HepG2 (cell line): Measurements from ENCODE around the gene SSTR5. TPM values are rescaled to one million over a fixed set of nuclear protein-coding genes. Genes with fewer than 3 reads are reported as not detected.

ENCODE experiments used
- ATAC-seq: fragments of 200-7000 bp; cut with Tn5 transposase; 3 replicates; pipeline ENCODE4 v1.9.1; 2020; ENCODE audit warnings: mild to moderate bottlenecking, moderate library complexity
- BruUV-seq: library from RNA; stranded (reverse); fragments of 400-500 nt; replicated peaks from 2 replicates; lab custom pipeline; 2021; lab: Mats Ljungman, UMichigan
- CTCF ChIA-PET: fragments of 300-600 bp; formaldehyde crosslinking; extraction: SDS; loops from one replicate; lab custom pipeline; 2021; ENCODE audit warnings: low total read pairs, inconsistent platforms, low intra/inter-chr PET ratio; lab: Yijun Ruan, JAX
- POLR2A ChIA-PET: fragments of 350-600 bp; sonication (Branson Sonifier 250); formaldehyde crosslinking; loops from one replicate; lab custom pipeline; 2020; ENCODE audit warnings: antibody characterized with exemption, inconsistent platforms; lab: Yijun Ruan, JAX
- DNase-seq: peaks from one replicate; pipeline ENCODE4 v3.0.0-alpha.2; 2015; ENCODE audit warnings: low spot score
- FAIRE-seq: peaks from 3 replicates; lab custom pipeline; 2011; peaks lifted over from hg19 to GRCh38; lab: Jason Lieb, UNC
- H2AFZ ChIP-seq: one replicate; pipeline ENCODE4 v1.6.1; 2011; ENCODE audit warnings: low read length, inconsistent platforms
- H3K27ac ChIP-seq: fragments of 300-600 bp; 3 replicates; pipeline ENCODE4 v1.8.0; 2011; ENCODE audit warnings: mixed run types, mild to moderate bottlenecking, mixed read lengths, low read length, inconsistent platforms; ENCODE audit not compliant: insufficient read depth; ENCODE audit errors: extremely low read length
- H3K27me3 ChIP-seq, 2 experiments: fragments of 200-600 bp in 1 of 2; 2 replicates in 1 of 2; 3 replicates in 1 of 2; pipeline versions ENCODE4 v1.6.0 to v1.8.0; 2011; ENCODE audit warnings: low read length in 2 of 2, mild to moderate bottlenecking in 2 of 2, moderate library complexity in 2 of 2, inconsistent platforms in 1 of 2; ENCODE audit not compliant: insufficient read depth in 2 of 2, control insufficient read depth in 1 of 2
- H3K36me3 ChIP-seq, 2 experiments: fragments of 200-600 bp in 1 of 2; replicated peaks in 1 of 2; 2 replicates in 1 of 2; 3 replicates in 1 of 2; pipeline versions ENCODE4 v1.5.1 to v1.8.0; 2011; ENCODE audit warnings: low read length in 2 of 2, inconsistent platforms in 1 of 2; ENCODE audit not compliant: insufficient read depth in 2 of 2, control insufficient read depth in 1 of 2
- H3K4me1 ChIP-seq: 2 replicates; pipeline ENCODE4 v1.5.1; 2012; ENCODE audit warnings: low read length, inconsistent platforms; ENCODE audit not compliant: insufficient read depth
- H3K4me2 ChIP-seq: 2 replicates; pipeline ENCODE4 v1.6.0; 2011; ENCODE audit warnings: low read depth, low read length, inconsistent platforms
- H3K4me3 ChIP-seq, 3 experiments: fragments of 200-600 bp in 1 of 3; sonication (generic), shearing (Covaris generic) in 1 of 3; replicated peaks in 1 of 3; 2 replicates each; pipeline ENCODE4 v1.5.1; 2011 to 2016; ENCODE audit warnings: low read length in 3 of 3, inconsistent platforms in 2 of 3, low read depth in 2 of 3, mild to moderate bottlenecking in 2 of 3, control low read depth in 1 of 3, mixed read lengths in 1 of 3; ENCODE audit not compliant: insufficient read depth in 1 of 3
- H3K79me2 ChIP-seq: one replicate; pipeline ENCODE4 v1.6.1; 2011; ENCODE audit warnings: low read length, inconsistent platforms; ENCODE audit not compliant: insufficient read depth
- H3K9ac ChIP-seq: 2 replicates; pipeline ENCODE4 v1.6.0; 2011; ENCODE audit warnings: mild to moderate bottlenecking, low read depth, low read length, inconsistent platforms; ENCODE audit not compliant: insufficient read depth
- H3K9me3 ChIP-seq: 2 replicates; pipeline ENCODE4 v1.5.1; 2012; ENCODE audit warnings: mild to moderate bottlenecking, low read length
- H4K20me1 ChIP-seq: 2 replicates; pipeline ENCODE4 v1.6.0; 2011; ENCODE audit warnings: inconsistent platforms, mild to moderate bottlenecking, low read length, moderate library complexity; ENCODE audit not compliant: insufficient read depth
- AGO2 ChIP-seq: fragments of 200-400 bp; formaldehyde crosslinking; optimal IDR thresholded peaks from 2 replicates; pipeline ENCODE3; 2017; ENCODE audit warnings: mild to moderate bottlenecking, low read depth, low read length, moderate library complexity
- AKAP8 ChIP-seq: sonication (generic); formaldehyde crosslinking; IDR thresholded peaks from 2 replicates; pipeline ENCODE4 v1.5.1; 2020; ENCODE audit warnings: mild to moderate bottlenecking, missing genetic modification reagents
- ARHGAP35 ChIP-seq: sonication (generic); formaldehyde crosslinking; IDR thresholded peaks from 2 replicates; pipeline ENCODE4 v1.9.0; 2022; ENCODE audit warnings: mild to moderate bottlenecking, inconsistent platforms, moderate library complexity, missing genetic modification reagents, borderline replicate concordance
- CEBPB ChIP-seq: IDR thresholded peaks from 2 replicates; pipeline ENCODE4 v1.6.1; 2011; ENCODE audit warnings: low read depth, low read length, improper control_type of control experiment, borderline replicate concordance
- FOSL2 ChIP-seq: sonication (generic); formaldehyde crosslinking; IDR thresholded peaks from 2 replicates; pipeline ENCODE4 v1.4.0; 2020; ENCODE audit warnings: missing genetic modification reagents
- FOXP4 ChIP-seq: sonication (generic); formaldehyde crosslinking; IDR thresholded peaks from 2 replicates; pipeline ENCODE4 v1.4.0; 2020; ENCODE audit warnings: missing genetic modification reagents
- GFI1 ChIP-seq: sonication (generic); formaldehyde crosslinking; IDR thresholded peaks from 2 replicates; pipeline ENCODE4 v1.5.0; 2020; ENCODE audit warnings: missing genetic modification reagents, mild to moderate bottlenecking, borderline replicate concordance
- HES4 ChIP-seq: sonication (generic); formaldehyde crosslinking; IDR thresholded peaks from 2 replicates; pipeline ENCODE4 v1.9.0; 2021; ENCODE audit warnings: mild to moderate bottlenecking, missing genetic modification reagents, borderline replicate concordance
- HNRNPL ChIP-seq: fragments of 200-400 bp; formaldehyde crosslinking; IDR thresholded peaks from 2 replicates; pipeline ENCODE4 v1.6.1; 2017; ENCODE audit warnings: mild to moderate bottlenecking, low read depth, low read length
- SSRP1 ChIP-seq: IDR thresholded peaks from 2 replicates; pipeline ENCODE4 v1.6.1; 2016; ENCODE audit warnings: control low read depth
- STAG1 ChIP-seq: sonication (generic); formaldehyde crosslinking; IDR thresholded peaks from 2 replicates; pipeline ENCODE4 v1.4.0; 2020; ENCODE audit warnings: missing genetic modification reagents
- ZBTB3 ChIP-seq: sonication (generic); formaldehyde crosslinking; IDR thresholded peaks from 2 replicates; pipeline ENCODE4 v1.4.0; 2020; ENCODE audit warnings: low read depth, mild to moderate bottlenecking, moderate library complexity, missing genetic modification reagents, borderline replicate concordance
- ZFY ChIP-seq: sonication (generic); formaldehyde crosslinking; IDR thresholded peaks from 2 replicates; pipeline ENCODE4 v1.4.0; 2020; ENCODE audit warnings: missing genetic modification reagents
- ZNF263 ChIP-seq: sonication (generic); formaldehyde crosslinking; IDR thresholded peaks from 2 replicates; pipeline ENCODE4 v1.4.0; 2020; ENCODE audit warnings: missing genetic modification reagents
- ZNF34 ChIP-seq: sonication (generic); formaldehyde crosslinking; IDR thresholded peaks from 2 replicates; pipeline ENCODE4 v1.4.0; 2020; ENCODE audit warnings: mild to moderate bottlenecking, missing genetic modification reagents, borderline replicate concordance
- ZNF670 ChIP-seq: sonication (generic); formaldehyde crosslinking; IDR thresholded peaks from 2 replicates; pipeline ENCODE4 v1.8.0; 2022; ENCODE audit warnings: mild to moderate bottlenecking, missing genetic modification reagents, borderline replicate concordance
- ZNF850 ChIP-seq: sonication (generic); formaldehyde crosslinking; conservative IDR thresholded peaks from 2 replicates; pipeline ENCODE4 v1.9.0; 2021; ENCODE audit warnings: mild to moderate bottlenecking, missing genetic modification reagents
- WGBS: methylation state at CpG from one replicate; pipeline ENCODE4 v1.1.6; 2017; ENCODE audit warnings: low lambda C conversion rate; 5-methylcytosine and 5-hydroxymethylcytosine counted together
- in situ Hi-C: cut with HindIII; loops from 2 replicates; pipeline ENCODE4 v1.10.0; 2017; ENCODE audit warnings: low pct_unique_long_range_greater_than_20kb; ENCODE audit not compliant: extremely low pct_ligation_motif_present
- intact Hi-C: fragments of 100-400 bp; cut with micrococcal nuclease; formaldehyde crosslinking; loops from one replicate; pipeline ENCODE4 v1.10.0; 2022; ENCODE audit not compliant: unreplicated experiment
- polyA plus RNA-seq, 8 experiments: library from polyadenylated mRNA; depleted of rRNA in 3 of 8; stranded (reverse) in 7 of 8; unstranded in 1 of 8; fragments of >200 nt; fragmentation: Illumina TruSeq in 4 of 8; extraction: Trizol in 4 of 8; gene quantifications; 2 replicates each; pipeline versions ENCODE4 v1.2.1 to v1.2.3, GENCODE V29; 2011 to 2016; ENCODE audit warnings: low read depth in 4 of 8, missing spikeins in 1 of 8, mixed read lengths in 1 of 8; ENCODE audit not compliant: insufficient read depth in 1 of 8
- total RNA-seq, 5 experiments: library from RNA; depleted of rRNA; stranded (reverse); fragments of >200 nt; fragmentation: Illumina TruSeq; extraction: Trizol; gene quantifications; 2 replicates each; pipeline ENCODE4 v1.2.3, GENCODE V29; 2016; ENCODE audit warnings: low read depth in 1 of 5
- TF ChIP-seq, protein P1 (sequence below): sonication (generic); formaldehyde crosslinking; IDR thresholded peaks from 2 replicates; pipeline ENCODE4 v1.5.0; 2020; ENCODE audit warnings: missing genetic modification reagents

Gene SSTR5
- total and polyA plus RNA-seq, 2 of the 13 experiments (the other 11 are each of a cell fraction or from before 2014, with no cell fraction given), result 0.20 to 0.49 TPM

- no peak for TF ChIP-seq ZNF850
- TF ChIP-seq STAG1 (CRISPR knock-in tag), result peak; percentile 83
- no peak for TF ChIP-seq GFI1 (CRISPR knock-in tag)
- TF ChIP-seq HNRNPL, result 0 out of 2 replicates have a peak, but pooled peaks have one; percentile 22
- no peak for TF ChIP-seq ZBTB3 (CRISPR knock-in tag)
- TF ChIP-seq FOSL2, result peak; percentile 3; the same call in 1 of the 2 replicates
- TF ChIP-seq, protein P1, sequence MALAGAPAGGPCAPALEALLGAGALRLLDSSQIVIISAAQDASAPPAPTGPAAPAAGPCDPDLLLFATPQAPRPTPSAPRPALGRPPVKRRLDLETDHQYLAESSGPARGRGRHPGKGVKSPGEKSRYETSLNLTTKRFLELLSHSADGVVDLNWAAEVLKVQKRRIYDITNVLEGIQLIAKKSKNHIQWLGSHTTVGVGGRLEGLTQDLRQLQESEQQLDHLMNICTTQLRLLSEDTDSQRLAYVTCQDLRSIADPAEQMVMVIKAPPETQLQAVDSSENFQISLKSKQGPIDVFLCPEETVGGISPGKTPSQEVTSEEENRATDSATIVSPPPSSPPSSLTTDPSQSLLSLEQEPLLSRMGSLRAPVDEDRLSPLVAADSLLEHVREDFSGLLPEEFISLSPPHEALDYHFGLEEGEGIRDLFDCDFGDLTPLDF, result no peak
- no peak for TF ChIP-seq ARHGAP35 (CRISPR knock-in tag)
- TF ChIP-seq SSRP1 (CRISPR knock-in tag), result peak; percentile 40; the same call in 1 of the 2 replicates
- TF ChIP-seq ZNF263, result no peak
- 0 out of 2 replicates have a peak, but pooled peaks have one; percentile 33 for TF ChIP-seq ZFY (CRISPR knock-in tag)
These were observed 1.2 kb downstream of the SSTR5 start (continued) for GRCh38 chr16:1073566-1074378.

DNA sequence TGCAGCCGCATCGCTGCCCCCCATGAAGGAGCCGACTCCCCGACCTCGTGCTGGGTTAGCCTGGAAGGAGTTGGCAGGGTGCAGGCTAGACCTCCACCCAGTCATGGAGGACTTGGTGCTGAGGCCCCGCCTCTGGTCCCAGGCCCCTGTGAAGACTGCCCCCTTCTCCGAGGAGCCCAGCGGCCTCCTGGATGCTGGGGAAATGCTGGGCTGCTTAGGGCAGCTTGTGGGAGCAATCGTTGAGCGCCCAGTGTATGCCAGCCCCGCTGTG, 1.8 kb downstream of the SSTR5 start:
- Histone ChIP-seq H3K79me2 (no peaks in the 10 kb centered on the region), H4K20me1 (0 out of 2 replicates have a peak, but pooled peaks cover 5% of the 10 kb centered on the region), H3K36me3 (no peaks in the 10 kb centered on the region), H3K27ac (no peak overlapping the region), H3K9me3 (no peaks in the 10 kb centered on the region), H2AFZ (no peak overlapping the region), H3K4me1 (peaks cover 38% of the 10 kb centered on the region), H3K4me2 (no peak overlapping the region), H3K27me3 (peaks cover 9 to 46% of the 10 kb centered on the region in 2 experiments; a peak in 4 of 5 replicates), H3K9ac (no peak overlapping the region), H3K4me3 (no peak overlapping the region)
- CTCF ChIA-PET, result interaction anchor here (1.7 to 2.0 kb wide), 2 partner anchors 16 to 29 kb away, joined by 8 read pairs; no protein-coding TSS in a partner anchor
- no peak for FAIRE-seq
- in situ Hi-C loops, result no loop called here
- 33% methylated on average over 5 of the region's 11 CpGs for WGBS
- BruUV-seq, result no TSS peak
- intact Hi-C loops, result no loop called here
- DNase-seq, result no peak
- POLR2A ChIA-PET, result interaction anchor here (0.9 to 1.1 kb wide), 3 partner anchors 12 to 19 kb away, joined by 3 to 5 read pairs (median 4); no protein-coding TSS in a partner anchor
- ATAC-seq, result no peak
- TF ChIP-seq HES4 (CRISPR knock-in tag) (no peak), FOXP4 (CRISPR knock-in tag) (no peak), ZNF670 (no peak), AGO2 (peak; percentile 55), CEBPB (no peak), ZNF34 (CRISPR knock-in tag) (no peak), AKAP8 (CRISPR knock-in tag) (peak; percentile 42; the same call in 1 of the 2 replicates)
